ENCODE data around the gene NINL.
"Not testable (repeated sequence)": the region's sequence is repeated elsewhere in the genome, so short reads cannot be mapped to it uniquely, and the experiment has no call there.

NINL gene

GRCh38 chr20:25606094-25606695 lies 20.9 kb upstream of the NINL start:
- DNase-seq (ENCODE audit: low spot score): no peak
- no peak overlapping the region for H3K4me3 ChIP-seq
- H3K27ac ChIP-seq: no peak overlapping the region
- TF ChIP-seq, protein P1, sequence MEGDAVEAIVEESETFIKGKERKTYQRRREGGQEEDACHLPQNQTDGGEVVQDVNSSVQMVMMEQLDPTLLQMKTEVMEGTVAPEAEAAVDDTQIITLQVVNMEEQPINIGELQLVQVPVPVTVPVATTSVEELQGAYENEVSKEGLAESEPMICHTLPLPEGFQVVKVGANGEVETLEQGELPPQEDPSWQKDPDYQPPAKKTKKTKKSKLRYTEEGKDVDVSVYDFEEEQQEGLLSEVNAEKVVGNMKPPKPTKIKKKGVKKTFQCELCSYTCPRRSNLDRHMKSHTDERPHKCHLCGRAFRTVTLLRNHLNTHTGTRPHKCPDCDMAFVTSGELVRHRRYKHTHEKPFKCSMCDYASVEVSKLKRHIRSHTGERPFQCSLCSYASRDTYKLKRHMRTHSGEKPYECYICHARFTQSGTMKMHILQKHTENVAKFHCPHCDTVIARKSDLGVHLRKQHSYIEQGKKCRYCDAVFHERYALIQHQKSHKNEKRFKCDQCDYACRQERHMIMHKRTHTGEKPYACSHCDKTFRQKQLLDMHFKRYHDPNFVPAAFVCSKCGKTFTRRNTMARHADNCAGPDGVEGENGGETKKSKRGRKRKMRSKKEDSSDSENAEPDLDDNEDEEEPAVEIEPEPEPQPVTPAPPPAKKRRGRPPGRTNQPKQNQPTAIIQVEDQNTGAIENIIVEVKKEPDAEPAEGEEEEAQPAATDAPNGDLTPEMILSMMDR (IDR thresholded peaks at IDR 0.05): no peak

DNA sequence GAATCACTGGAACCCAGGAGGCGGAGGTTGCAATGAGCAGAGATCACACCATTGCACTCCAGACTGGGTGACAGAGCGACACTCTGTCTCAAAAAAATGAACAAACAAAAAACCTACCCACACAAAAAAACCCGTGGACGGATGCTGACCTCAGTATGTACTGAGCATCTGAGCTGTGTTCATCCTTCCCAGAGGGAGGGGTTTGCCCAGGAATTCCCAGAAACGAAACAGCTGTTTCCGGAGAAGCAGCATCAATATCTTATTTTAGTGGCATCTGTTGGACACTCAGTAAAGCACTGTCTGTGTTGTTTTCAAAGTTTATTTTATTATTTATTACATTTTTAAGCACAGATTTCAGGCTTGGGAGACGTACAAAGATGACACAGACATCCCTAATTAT lies 19.8 kb upstream of the NINL start:
- Histone ChIP-seq H3K27ac (no peak overlapping the region), H3K4me3 (no peak overlapping the region)
- no peak for DNase-seq (ENCODE audit: low spot score)
- TF ChIP-seq, protein P1 (IDR thresholded peaks at IDR 0.05): no peak

- Histone ChIP-seq H3K27ac (no peak overlapping the region), H3K4me3 (no peak overlapping the region)
- TF ChIP-seq, protein P1 (IDR thresholded peaks at IDR 0.05): no peak
- DNase-seq (ENCODE audit: low spot score): no peak
These were observed 19.3 kb upstream of the NINL start for GRCh38 chr20:25604611-25605010.

GRCh38 chr20:25602914-25603309 lies 17.6 kb upstream of the NINL start:
- H3K4me3 ChIP-seq; H3K27ac ChIP-seq; DNase-seq (ENCODE audit: low spot score): not testable (repeated sequence)

DNA sequence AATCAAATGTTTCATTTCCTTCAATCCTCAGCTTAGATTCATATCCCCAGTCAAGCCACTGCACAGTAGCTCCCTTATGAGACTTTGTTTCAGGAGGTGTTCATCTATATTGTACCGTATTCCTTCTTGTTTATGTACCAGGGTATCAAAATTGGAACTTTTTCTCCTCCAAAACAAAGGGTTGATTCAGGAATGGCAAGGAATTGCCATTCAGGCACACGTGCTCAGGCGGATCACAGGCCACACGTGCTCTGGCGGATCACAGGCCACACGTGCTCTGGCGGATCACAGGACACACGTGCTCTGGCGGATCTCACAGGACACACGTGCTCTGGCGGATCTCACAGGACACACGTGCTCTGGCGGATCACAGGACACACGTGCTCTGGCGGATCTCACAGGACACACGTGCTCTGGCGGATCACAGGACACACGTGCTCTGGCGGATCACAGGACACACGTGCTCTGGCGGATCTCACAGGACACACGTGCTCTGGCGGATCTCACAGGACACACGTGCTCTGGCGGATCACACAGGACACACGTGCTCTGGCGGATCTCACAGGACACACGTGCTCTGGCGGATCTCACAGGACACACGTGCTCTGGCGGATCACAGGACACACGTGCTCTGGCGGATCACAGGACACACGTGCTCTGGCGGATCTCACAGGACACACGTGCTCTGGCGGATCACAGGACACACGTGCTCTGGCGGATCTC lies 17.0 kb upstream of the NINL start:
- DNase-seq (ENCODE audit: low spot score); H3K4me3 ChIP-seq; H3K27ac ChIP-seq: not testable (repeated sequence)

DNA sequence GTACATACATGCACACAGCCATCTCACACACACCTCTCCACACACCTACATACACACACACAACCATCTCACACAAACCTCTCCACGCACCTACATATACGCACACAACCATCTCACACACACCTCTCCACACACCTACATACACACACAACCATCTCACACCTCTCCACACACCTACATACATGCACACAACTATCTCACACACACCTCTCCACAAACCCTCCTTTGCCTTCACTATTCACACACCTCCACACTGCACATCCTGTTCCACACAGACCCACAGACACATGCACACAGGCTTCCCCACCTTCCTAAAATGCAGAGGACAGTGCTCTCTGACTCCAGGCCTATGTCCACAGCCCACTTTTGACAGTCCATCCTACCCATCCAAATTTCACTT lies 16.3 kb upstream of the NINL start:
- no peak overlapping the region for H3K4me3 ChIP-seq
- no peak for DNase-seq (ENCODE audit: low spot score)
- TF ChIP-seq, protein P1 (IDR thresholded peaks at IDR 0.05): no peak
- no peak overlapping the region for H3K27ac ChIP-seq

- Histone ChIP-seq H3K27ac (no peak overlapping the region), H3K4me3 (no peak overlapping the region)
- no peak for DNase-seq (ENCODE audit: low spot score)
- TF ChIP-seq, protein P1 (IDR thresholded peaks at IDR 0.05): no peak
These were observed 15.3 kb upstream of the NINL start for GRCh38 chr20:25600632-25601031.

- Histone ChIP-seq H3K27ac (no peak overlapping the region), H3K4me3 (no peak overlapping the region)
- no peak for DNase-seq (ENCODE audit: low spot score)
- TF ChIP-seq, protein P1 (IDR thresholded peaks at IDR 0.05): no peak
These were observed 7.0 kb upstream of the NINL start for GRCh38 chr20:25592135-25592852.

- not testable (repeated sequence) for H3K27ac ChIP-seq; DNase-seq (ENCODE audit: low spot score)
These were observed 5.4 kb upstream of the NINL start for GRCh38 chr20:25590778-25591177.

More at GRCh38 chr20:25590778-25591177, 5.4 kb upstream of the NINL start:
- not testable (repeated sequence) for H3K4me3 ChIP-seq

Data from coronary artery (tissue), 2 donors.